HG03108 (cell line): ENCODE results near the gene GREB1.

Experiments used
- ATAC-seq: cut with Tn5 transposase; IDR thresholded peaks from one replicate; pipeline ENCODE4 v1.9.1; 2021; ENCODE audit warnings: moderate library complexity; ENCODE audit not compliant: unreplicated experiment

The GREB1 gene

GRCh38 chr2:11539317-11540147 is 5.7 kb downstream of the GREB1 start:
- ATAC-seq = no peak

- no peak for ATAC-seq
Measured at GRCh38 chr2:11540148-11540995, 6.5 kb downstream of the GREB1 start.

- ATAC-seq = no peak
Measured at GRCh38 chr2:11540996-11541692, 7.3 kb downstream of the GREB1 start.

- no peak for ATAC-seq
Measured at GRCh38 chr2:11541693-11542274, 7.9 kb downstream of the GREB1 start.

GRCh38 chr2:11542275-11542819 is 8.5 kb downstream of the GREB1 start:
- ATAC-seq = no peak

- no peak for ATAC-seq
Measured at GRCh38 chr2:11543337-11544216, 9.7 kb downstream of the GREB1 start.

- no peak for ATAC-seq
Measured at GRCh38 chr2:11546072-11546471, 12.2 kb downstream of the GREB1 start.

GRCh38 chr2:11547912-11548497 is 14.2 kb downstream of the GREB1 start:
- ATAC-seq = no peak

GRCh38 chr2:11550302-11550701 is 16.5 kb downstream of the GREB1 start:
- ATAC-seq = no peak

- no peak for ATAC-seq
Measured at GRCh38 chr2:11550901-11551568, 17.2 kb downstream of the GREB1 start.

- no peak for ATAC-seq
Measured at GRCh38 chr2:11551569-11552259, 17.9 kb downstream of the GREB1 start.

- ATAC-seq = no peak
Measured at GRCh38 chr2:11552260-11552638, 18.4 kb downstream of the GREB1 start.

- no peak for ATAC-seq
Measured at GRCh38 chr2:11553661-11554398, 20.0 kb downstream of the GREB1 start.

- ATAC-seq = no peak
Measured at GRCh38 chr2:11554399-11554716, 20.5 kb downstream of the GREB1 start.

GRCh38 chr2:11556101-11556806 is 22.4 kb downstream of the GREB1 start:
- no peak for ATAC-seq

- no peak for ATAC-seq
Measured at GRCh38 chr2:11558214-11558886, 24.5 kb downstream of the GREB1 start.
